GM12878 (cell line): ENCODE results near the gene ANTKMT. TPM values are rescaled to one million over a fixed set of nuclear protein-coding genes. Genes with fewer than 3 reads are reported as not detected.

Source experiments
- BACH1 ChIP-seq: fragments of 450-650 bp; IDR thresholded peaks from 2 replicates; pipeline ENCODE4 v1.6.1; 2017; ENCODE audit warnings: mild to moderate bottlenecking, borderline replicate concordance
- BHLHE40 ChIP-seq, 2 experiments: fragments of 450-650 bp in 1 of 2; IDR thresholded peaks; 2 replicates each; pipeline ENCODE4 v1.6.1; 2011 to 2017; ENCODE audit warnings: low read depth in 2 of 2, borderline replicate concordance in 1 of 2, improper control_type of control experiment in 1 of 2, low read length in 1 of 2, mild to moderate bottlenecking in 1 of 2
- CHD1 ChIP-seq: IDR thresholded peaks from 2 replicates; pipeline ENCODE4 v1.6.1; 2012; ENCODE audit warnings: low read depth, low read length, improper control_type of control experiment
- DPF2 ChIP-seq: fragments of 450-650 bp; IDR thresholded peaks from 2 replicates; pipeline ENCODE4 v1.6.1; 2017; ENCODE audit warnings: mild to moderate bottlenecking
- EED ChIP-seq: sonication (generic); IDR thresholded peaks from 2 replicates; pipeline ENCODE4 v1.6.1; 2016; ENCODE audit warnings: antibody characterized with exemption, low read depth
- GATAD2B ChIP-seq: fragments of 450-650 bp; conservative IDR thresholded peaks from 2 replicates; pipeline ENCODE4 v1.6.1; 2017; ENCODE audit warnings: low read depth, mild to moderate bottlenecking, moderate library complexity
- HCFC1 ChIP-seq: fragments of 150-350 bp; IDR thresholded peaks from 2 replicates; pipeline ENCODE4 v1.6.1; 2014; ENCODE audit warnings: low read length
- HDGF ChIP-seq: fragments of 450-650 bp; IDR thresholded peaks from 2 replicates; pipeline ENCODE4 v1.6.1; 2016; ENCODE audit warnings: antibody characterized with exemption
- IKZF1 ChIP-seq: fragments of 450-650 bp; conservative IDR thresholded peaks from 2 replicates; pipeline ENCODE4 v1.6.1; 2017; ENCODE audit warnings: antibody characterized with exemption, mild to moderate bottlenecking
- KLF5 ChIP-seq: fragments of 450-650 bp; IDR thresholded peaks from 2 replicates; pipeline ENCODE4 v1.6.1; 2014; ENCODE audit warnings: mild to moderate bottlenecking; ENCODE audit not compliant: partially characterized antibody
- MEF2A ChIP-seq: IDR thresholded peaks from 2 replicates; pipeline ENCODE4 v1.6.1; 2011; ENCODE audit warnings: low read depth, mild to moderate bottlenecking, low read length, moderate library complexity; ENCODE audit not compliant: insufficient read depth
- MTA3 ChIP-seq: IDR thresholded peaks from 2 replicates; pipeline ENCODE4 v1.6.1; 2012; ENCODE audit warnings: low read length, inconsistent platforms, borderline replicate concordance
- NBN ChIP-seq: fragments of 450-650 bp; IDR thresholded peaks from 2 replicates; pipeline ENCODE4 v1.6.1; 2016
- NR2F1 ChIP-seq: fragments of 450-650 bp; conservative IDR thresholded peaks from 2 replicates; pipeline ENCODE4 v1.6.1; 2017; ENCODE audit warnings: mild to moderate bottlenecking
- PAX8 ChIP-seq: fragments of 450-650 bp; IDR thresholded peaks from 2 replicates; pipeline ENCODE4 v1.6.1; 2017; ENCODE audit warnings: mild to moderate bottlenecking, moderate library complexity
- PML ChIP-seq: IDR thresholded peaks from 2 replicates; pipeline ENCODE4 v1.6.1; 2012; ENCODE audit warnings: low read length, inconsistent platforms
- POLR2AphosphoS5 ChIP-seq: IDR thresholded peaks from 2 replicates; pipeline ENCODE4 v1.6.1; 2011; ENCODE audit warnings: mild to moderate bottlenecking, low read length, inconsistent platforms
- RBBP5 ChIP-seq: fragments of 200-600 bp; sonication (generic); conservative IDR thresholded peaks from 2 replicates; pipeline ENCODE4 v1.6.1; 2016
- SMAD1 ChIP-seq: fragments of 450-650 bp; IDR thresholded peaks from 2 replicates; pipeline ENCODE4 v1.6.1; 2018; ENCODE audit warnings: mild to moderate bottlenecking, low read depth; ENCODE audit not compliant: partially characterized antibody
- SMARCA5 ChIP-seq: fragments of 450-650 bp; IDR thresholded peaks from 2 replicates; pipeline ENCODE4 v1.6.1; 2017; ENCODE audit warnings: mild to moderate bottlenecking
- SREBF1 ChIP-seq: IDR thresholded peaks from 2 replicates; pipeline ENCODE4 v1.6.1; 2012; ENCODE audit warnings: mild to moderate bottlenecking, low read length
- TCF12 ChIP-seq: IDR thresholded peaks from 2 replicates; pipeline ENCODE4 v1.6.1; 2011; ENCODE audit warnings: low read depth, mild to moderate bottlenecking, low read length
- WRNIP1 ChIP-seq: IDR thresholded peaks from 2 replicates; pipeline ENCODE4 v1.6.1; 2011; ENCODE audit warnings: low read depth, low read length, improper control_type of control experiment, borderline replicate concordance
- YBX1 ChIP-seq: fragments of 450-650 bp; IDR thresholded peaks from 2 replicates; pipeline ENCODE4 v1.6.1; 2016; ENCODE audit warnings: antibody characterized with exemption
- ZNF622 ChIP-seq: fragments of 450-650 bp; IDR thresholded peaks from 2 replicates; pipeline ENCODE4 v1.6.1; 2017; ENCODE audit warnings: mild to moderate bottlenecking, inconsistent platforms
- polyA plus RNA-seq, 11 experiments: library from polyadenylated mRNA; depleted of rRNA in 4 of 11; unstranded in 6 of 11; stranded (reverse) in 5 of 11; fragments of >200 nt; fragmentation: Nextera tagmentation in 4 of 11; fragmentation: Illumina TruSeq in 1 of 11; extraction: Ambion mirVana in 4 of 11; extraction: Trizol in 1 of 11; gene quantifications; 1 replicate in 1 of 11; 2 replicates in 10 of 11; pipeline versions ENCODE4 v1.2.1 to v1.2.3, GENCODE V29; 2011 to 2016; ENCODE audit warnings: inconsistent platforms in 2 of 11, missing spikeins in 2 of 11, low read depth in 1 of 11
- total RNA-seq, 4 experiments: library from RNA; depleted of rRNA in 3 of 4; stranded (reverse); fragments of >200 nt in 3 of 4; fragmentation: Illumina TruSeq in 1 of 4; extraction: Trizol in 1 of 4; gene quantifications; 2 replicates each; pipeline versions ENCODE4 v1.2.1 to v1.2.3, GENCODE V29; 2013 to 2021
- TF ChIP-seq, protein P1 (sequence below): IDR thresholded peaks from 2 replicates; pipeline ENCODE4 v1.6.1; 2012; ENCODE audit warnings: low read length, inconsistent platforms
- TF ChIP-seq, protein P2 (sequence below): fragments of 150-350 bp; IDR thresholded peaks from 2 replicates; pipeline ENCODE4 v1.6.1; 2016; ENCODE audit warnings: low read depth, low read length
- TF ChIP-seq, protein P3 (sequence below): fragments of 450-650 bp; conservative IDR thresholded peaks from 2 replicates; pipeline ENCODE4 v1.6.1; 2017; ENCODE audit warnings: mild to moderate bottlenecking, moderate library complexity

ANTKMT gene
- total and polyA plus RNA-seq, 10 of the 15 experiments (the other 5 are each of a cell fraction or from before 2014, with no cell fraction given): 0.58 to 60.5 (median 25.8) TPM

DNA sequence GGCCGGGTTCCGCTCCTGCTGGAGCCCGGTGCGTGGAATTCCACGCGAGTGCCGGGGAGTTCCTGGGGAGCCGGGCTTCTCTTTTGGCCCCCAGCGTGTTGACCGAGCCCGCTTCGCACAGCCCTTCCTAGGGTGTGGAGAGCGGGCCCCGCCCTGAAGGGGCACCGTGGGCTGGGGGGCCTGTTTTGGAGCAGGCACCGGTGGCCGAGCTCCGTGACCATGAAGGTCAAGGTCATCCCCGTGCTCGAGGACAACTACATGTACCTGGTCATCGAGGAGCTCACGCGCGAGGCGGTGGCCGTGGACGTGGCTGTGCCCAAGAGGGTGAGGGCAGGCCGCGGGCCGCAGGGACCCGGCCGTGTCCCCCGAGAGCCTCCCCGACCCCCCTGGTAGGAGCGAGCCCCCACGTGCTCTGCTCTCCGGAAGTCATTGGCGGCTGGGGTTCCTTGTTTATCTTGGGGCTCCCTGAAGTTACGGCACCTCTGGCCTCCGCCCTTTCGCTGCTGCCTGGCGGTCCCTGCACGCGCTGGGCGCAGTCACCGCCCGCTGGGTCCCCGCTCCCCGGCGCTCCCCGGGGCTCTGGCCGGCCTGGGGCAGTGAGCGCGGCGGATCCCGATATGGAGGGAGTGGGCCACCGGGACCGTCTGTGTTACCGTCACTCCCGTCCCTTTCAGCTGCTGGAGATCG, 6.5 kb downstream of the ANTKMT start (continued):
- TF ChIP-seq CHD1 (no peak), BHLHE40 (IDR thresholded peaks at IDR 0.05; ENCODE audit: borderline replicate concordance in 1 of 2, low read depth in 2 of 2, low read length in 1 of 2) (peak in 1 of 2 experiments; percentile 39; a peak in 2 of 4 replicates), POLR2AphosphoS5 (peak; percentile 42), SREBF1 (no peak), GATAD2B (no peak; the same call in 1 of the 2 replicates), WRNIP1 (no peak), SMAD1 (no peak), TCF12 (no peak), HCFC1 (no peak), RBBP5 (no peak), YBX1 (no peak), BACH1 (peak; percentile 95), EED (no peak), MEF2A (no peak), PML (no peak), MTA3 (no peak), HDGF (0 out of 2 replicates have a peak, but pooled peaks have one; percentile 31), SMARCA5 (no peak), NBN (0 out of 2 replicates have a peak, but pooled peaks have one; percentile 21), PAX8 (no peak), ZNF622 (no peak), IKZF1 (peak; percentile 28), DPF2 (0 out of 2 replicates have a peak, but pooled peaks have one; percentile 26), KLF5 (no peak), NR2F1 (peak; percentile 70)
- TF ChIP-seq, protein P1, sequence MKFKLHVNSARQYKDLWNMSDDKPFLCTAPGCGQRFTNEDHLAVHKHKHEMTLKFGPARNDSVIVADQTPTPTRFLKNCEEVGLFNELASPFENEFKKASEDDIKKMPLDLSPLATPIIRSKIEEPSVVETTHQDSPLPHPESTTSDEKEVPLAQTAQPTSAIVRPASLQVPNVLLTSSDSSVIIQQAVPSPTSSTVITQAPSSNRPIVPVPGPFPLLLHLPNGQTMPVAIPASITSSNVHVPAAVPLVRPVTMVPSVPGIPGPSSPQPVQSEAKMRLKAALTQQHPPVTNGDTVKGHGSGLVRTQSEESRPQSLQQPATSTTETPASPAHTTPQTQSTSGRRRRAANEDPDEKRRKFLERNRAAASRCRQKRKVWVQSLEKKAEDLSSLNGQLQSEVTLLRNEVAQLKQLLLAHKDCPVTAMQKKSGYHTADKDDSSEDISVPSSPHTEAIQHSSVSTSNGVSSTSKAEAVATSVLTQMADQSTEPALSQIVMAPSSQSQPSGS: no peak
- TF ChIP-seq, protein P2, sequence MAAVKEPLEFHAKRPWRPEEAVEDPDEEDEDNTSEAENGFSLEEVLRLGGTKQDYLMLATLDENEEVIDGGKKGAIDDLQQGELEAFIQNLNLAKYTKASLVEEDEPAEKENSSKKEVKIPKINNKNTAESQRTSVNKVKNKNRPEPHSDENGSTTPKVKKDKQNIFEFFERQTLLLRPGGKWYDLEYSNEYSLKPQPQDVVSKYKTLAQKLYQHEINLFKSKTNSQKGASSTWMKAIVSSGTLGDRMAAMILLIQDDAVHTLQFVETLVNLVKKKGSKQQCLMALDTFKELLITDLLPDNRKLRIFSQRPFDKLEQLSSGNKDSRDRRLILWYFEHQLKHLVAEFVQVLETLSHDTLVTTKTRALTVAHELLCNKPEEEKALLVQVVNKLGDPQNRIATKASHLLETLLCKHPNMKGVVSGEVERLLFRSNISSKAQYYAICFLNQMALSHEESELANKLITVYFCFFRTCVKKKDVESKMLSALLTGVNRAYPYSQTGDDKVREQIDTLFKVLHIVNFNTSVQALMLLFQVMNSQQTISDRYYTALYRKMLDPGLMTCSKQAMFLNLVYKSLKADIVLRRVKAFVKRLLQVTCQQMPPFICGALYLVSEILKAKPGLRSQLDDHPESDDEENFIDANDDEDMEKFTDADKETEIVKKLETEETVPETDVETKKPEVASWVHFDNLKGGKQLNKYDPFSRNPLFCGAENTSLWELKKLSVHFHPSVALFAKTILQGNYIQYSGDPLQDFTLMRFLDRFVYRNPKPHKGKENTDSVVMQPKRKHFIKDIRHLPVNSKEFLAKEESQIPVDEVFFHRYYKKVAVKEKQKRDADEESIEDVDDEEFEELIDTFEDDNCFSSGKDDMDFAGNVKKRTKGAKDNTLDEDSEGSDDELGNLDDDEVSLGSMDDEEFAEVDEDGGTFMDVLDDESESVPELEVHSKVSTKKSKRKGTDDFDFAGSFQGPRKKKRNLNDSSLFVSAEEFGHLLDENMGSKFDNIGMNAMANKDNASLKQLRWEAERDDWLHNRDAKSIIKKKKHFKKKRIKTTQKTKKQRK: no peak
- TF ChIP-seq, protein P3, sequence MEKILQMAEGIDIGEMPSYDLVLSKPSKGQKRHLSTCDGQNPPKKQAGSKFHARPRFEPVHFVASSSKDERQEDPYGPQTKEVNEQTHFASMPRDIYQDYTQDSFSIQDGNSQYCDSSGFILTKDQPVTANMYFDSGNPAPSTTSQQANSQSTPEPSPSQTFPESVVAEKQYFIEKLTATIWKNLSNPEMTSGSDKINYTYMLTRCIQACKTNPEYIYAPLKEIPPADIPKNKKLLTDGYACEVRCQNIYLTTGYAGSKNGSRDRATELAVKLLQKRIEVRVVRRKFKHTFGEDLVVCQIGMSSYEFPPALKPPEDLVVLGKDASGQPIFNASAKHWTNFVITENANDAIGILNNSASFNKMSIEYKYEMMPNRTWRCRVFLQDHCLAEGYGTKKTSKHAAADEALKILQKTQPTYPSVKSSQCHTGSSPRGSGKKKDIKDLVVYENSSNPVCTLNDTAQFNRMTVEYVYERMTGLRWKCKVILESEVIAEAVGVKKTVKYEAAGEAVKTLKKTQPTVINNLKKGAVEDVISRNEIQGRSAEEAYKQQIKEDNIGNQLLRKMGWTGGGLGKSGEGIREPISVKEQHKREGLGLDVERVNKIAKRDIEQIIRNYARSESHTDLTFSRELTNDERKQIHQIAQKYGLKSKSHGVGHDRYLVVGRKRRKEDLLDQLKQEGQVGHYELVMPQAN: no peak
